ENCODE data around the gene SVBP. TPM values are rescaled to one million over a fixed set of nuclear protein-coding genes. Genes with fewer than 3 reads are reported as not detected.

SVBP gene
- total RNA-seq, 1 experiment from 2014 or later: 41.3 TPM

GRCh38 chr1:42806593-42806992 is 10.6 kb downstream of the SVBP start:
- Histone ChIP-seq H3K23me2 (ENCODE audit: insufficient read length, low read depth, low read length, poor library complexity, severe bottlenecking) (no peaks in the 10 kb centered on the region), H3K79me2 (ENCODE audit: insufficient read depth, low read length) (no peaks in the 10 kb centered on the region), H4K91ac (ENCODE audit: insufficient read length, low read depth, low read length) (no peak overlapping the region), H3K9me3 (ENCODE audit: control insufficient read depth, low read depth, low read length) (no peaks in the 10 kb centered on the region), H3K4me2 (ENCODE audit: insufficient read depth, insufficient read length, low read length) (no peak overlapping the region), H3K4ac (ENCODE audit: low read depth, low read length) (no peak overlapping the region), H3T11ph (ENCODE audit: low read length) (no peak overlapping the region), H2AFZ (ENCODE audit: low read length) (no peak overlapping the region), H4K5ac (ENCODE audit: insufficient read length, low read depth, low read length) (no peak overlapping the region), H3K79me1 (ENCODE audit: insufficient read depth, low read depth, low read length, poor library complexity, severe bottlenecking) (no peaks in the 10 kb centered on the region), H2BK12ac (ENCODE audit: insufficient read length, low read depth, low read length) (no peak overlapping the region), H3K27me3 (ENCODE audit: insufficient read depth, low read length) (no peaks in the 10 kb centered on the region), H2BK120ac (ENCODE audit: low read depth, low read length, poor library complexity, severe bottlenecking) (no peak overlapping the region), H3K14ac (ENCODE audit: insufficient read depth, low read length) (no peak overlapping the region), H3K9ac (ENCODE audit: extremely low read depth, insufficient read length, low read length) (no peak overlapping the region), H4K20me1 (ENCODE audit: control insufficient read depth, insufficient read depth, insufficient read length) (no peaks in the 10 kb centered on the region), H2BK5ac (ENCODE audit: insufficient read length, low read length) (no peak overlapping the region), H3K23ac (ENCODE audit: insufficient read length, low read depth, low read length) (no peak overlapping the region), H4K8ac (replicated peaks; ENCODE audit: insufficient read length, low read depth, low read length) (no peak overlapping the region), H3K4me1 (ENCODE audit: insufficient read depth, low read length) (no peaks in the 10 kb centered on the region), H3K56ac (ENCODE audit: insufficient read length, low read depth, low read length) (no peak overlapping the region), H3K18ac (ENCODE audit: insufficient read length, low read depth, low read length) (no peak overlapping the region), H2BK15ac (ENCODE audit: low read depth, low read length) (no peak overlapping the region), H2AK5ac (ENCODE audit: insufficient read length, low read length) (no peak overlapping the region), H2BK20ac (ENCODE audit: low read depth, low read length, poor library complexity, severe bottlenecking) (no peak overlapping the region), H3K27ac (ENCODE audit: insufficient read length, low read depth, low read length) (no peak overlapping the region)
- no peak overlapping the region for H3K4me3 Mint-ChIP-seq
- TF ChIP-seq CTCF (conservative IDR thresholded peaks at IDR 0.05): no peak
- H3K4me1 Mint-ChIP-seq: no peaks in the 10 kb centered on the region; a peak in 1 of 4 replicates
- WGBS (ENCODE audit: extremely low coverage, insufficient read length, low lambda C conversion rate): no CpG with 5 or more reads among the region's 5 CpGs
- H3K27me3 Mint-ChIP-seq (ENCODE audit: low read depth): no peaks in the 10 kb centered on the region
- no peak overlapping the region for H3K27ac Mint-ChIP-seq
- no peak for DNase-seq
- peaks cover 17 to 19% of the 10 kb centered on the region in 2 experiments for H3K9me3 Mint-ChIP-seq
- peaks cover 19 to 41% (median 38%) of the 10 kb centered on the region in 3 experiments for H3K36me3 Mint-ChIP-seq (ENCODE audit: insufficient read depth in 1 of 3, low read depth in 3 of 3)
